ENCODE results near the gene USP2.

USP2 gene

DNA sequence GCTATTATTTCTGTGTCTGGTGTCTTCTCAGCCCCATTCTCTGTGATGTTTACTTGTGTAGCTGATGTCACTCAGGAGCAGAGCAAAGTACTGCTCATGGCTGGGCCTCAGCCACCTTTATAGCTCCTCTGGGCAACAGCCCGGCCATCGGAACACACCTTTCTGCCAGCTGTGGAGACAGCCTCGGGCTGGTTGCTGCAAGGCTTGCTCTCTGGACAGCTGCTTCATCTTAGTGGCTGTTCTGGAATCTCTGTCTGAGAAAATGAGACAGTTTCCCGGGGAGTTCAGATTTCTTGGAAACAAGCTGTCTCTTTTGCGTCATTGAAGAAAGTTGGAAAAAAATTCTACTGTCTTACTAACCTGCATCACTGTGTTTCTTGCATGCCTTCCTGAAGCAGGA, 21.5 kb upstream of the USP2 start:
- no peak for DNase-seq
- no peaks in the 10 kb centered on the region for H3K36me3 ChIP-seq (ENCODE audit: control insufficient read depth in 4 of 4, insufficient read depth in 4 of 4, low read length in 3 of 4)
- no peak overlapping the region for H3K4me3 ChIP-seq (ENCODE audit: control insufficient read depth in 1 of 7, extremely low read depth in 1 of 7, insufficient read depth in 4 of 7, low read depth in 2 of 7, low read length in 6 of 7)
- 95% methylated on average over 5 of the region's 5 CpGs for WGBS (ENCODE audit: insufficient coverage)
- H3K27me3 ChIP-seq (replicated peaks in 2 of 5; ENCODE audit: control insufficient read depth in 4 of 5, insufficient read depth in 5 of 5, low read length in 4 of 5): no peaks in the 10 kb centered on the region
- H3K27ac ChIP-seq (ENCODE audit: insufficient read depth in 1 of 2, low read depth in 1 of 2, low read length in 2 of 2, poor library complexity in 1 of 2, severe bottlenecking in 2 of 2): no peak overlapping the region
- H3K9me3 ChIP-seq (ENCODE audit: control extremely low read depth in 1 of 5, control insufficient read depth in 4 of 5, insufficient read depth in 2 of 5, low read depth in 1 of 5, low read length in 4 of 5): peaks cover 1 to 18% (median 5%) of the 10 kb centered on the region in 5 experiments
- no peaks in the 10 kb centered on the region for H3K4me1 ChIP-seq (ENCODE audit: control extremely low read depth in 1 of 4, control insufficient read depth in 4 of 4, insufficient read depth in 4 of 4, low read length in 3 of 4)
- CTCF ChIA-PET: interaction anchor here (0.7 to 1.6 kb wide), 3 partner anchors 19 to 1576 kb away, joined by 3 to 5 read pairs (median 4); no protein-coding TSS in a partner anchor
- POLR2A ChIA-PET: no interaction called here

- WGBS (ENCODE audit: insufficient coverage): 87% methylated on average over 7 of the region's 8 CpGs
- DNase-seq: no peak
- CTCF ChIA-PET: interaction anchor here (1.6 kb wide), 1 partner anchor 20 kb away, joined by 3 read pairs; no protein-coding TSS in a partner anchor
- Histone ChIP-seq H3K27me3 (replicated peaks in 2 of 5; ENCODE audit: control insufficient read depth in 4 of 5, insufficient read depth in 5 of 5, low read length in 4 of 5) (no peaks in the 10 kb centered on the region), H3K9me3 (ENCODE audit: control extremely low read depth in 1 of 5, control insufficient read depth in 4 of 5, insufficient read depth in 2 of 5, low read depth in 1 of 5, low read length in 4 of 5) (peaks cover 2 to 20% (median 5%) of the 10 kb centered on the region in 5 experiments), H3K4me1 (ENCODE audit: control extremely low read depth in 1 of 4, control insufficient read depth in 4 of 4, insufficient read depth in 4 of 4, low read length in 3 of 4) (no peaks in the 10 kb centered on the region), H3K27ac (ENCODE audit: insufficient read depth in 1 of 2, low read depth in 1 of 2, low read length in 2 of 2, poor library complexity in 1 of 2, severe bottlenecking in 2 of 2) (no peak overlapping the region), H3K36me3 (ENCODE audit: control insufficient read depth in 4 of 4, insufficient read depth in 4 of 4, low read length in 3 of 4) (no peaks in the 10 kb centered on the region), H3K4me3 (ENCODE audit: control insufficient read depth in 1 of 7, extremely low read depth in 1 of 7, insufficient read depth in 4 of 7, low read depth in 2 of 7, low read length in 6 of 7) (no peak overlapping the region)
- POLR2A ChIA-PET: no interaction called here
These were observed 21.0 kb upstream of the USP2 start for GRCh38 chr11:119402470-119402869.

GRCh38 chr11:119400860-119401259, 19.4 kb upstream of the USP2 start:
- Histone ChIP-seq H3K27me3 (replicated peaks in 2 of 5; ENCODE audit: control insufficient read depth in 4 of 5, insufficient read depth in 5 of 5, low read length in 4 of 5) (no peaks in the 10 kb centered on the region), H3K4me3 (ENCODE audit: control insufficient read depth in 1 of 7, extremely low read depth in 1 of 7, insufficient read depth in 4 of 7, low read depth in 2 of 7, low read length in 6 of 7) (no peak overlapping the region), H3K36me3 (ENCODE audit: control insufficient read depth in 4 of 4, insufficient read depth in 4 of 4, low read length in 3 of 4) (no peaks in the 10 kb centered on the region), H3K9me3 (ENCODE audit: control extremely low read depth in 1 of 5, control insufficient read depth in 4 of 5, insufficient read depth in 2 of 5, low read depth in 1 of 5, low read length in 4 of 5) (peaks cover 2 to 20% (median 5%) of the 10 kb centered on the region in 5 experiments), H3K4me1 (ENCODE audit: control extremely low read depth in 1 of 4, control insufficient read depth in 4 of 4, insufficient read depth in 4 of 4, low read length in 3 of 4) (no peaks in the 10 kb centered on the region), H3K27ac (ENCODE audit: insufficient read depth in 1 of 2, low read depth in 1 of 2, low read length in 2 of 2, poor library complexity in 1 of 2, severe bottlenecking in 2 of 2) (no peak overlapping the region)
- no peak for DNase-seq
- CTCF ChIA-PET: interaction anchor here (0.9 kb wide), 1 partner anchor 10 kb away, joined by 3 read pairs; no protein-coding TSS in a partner anchor
- POLR2A ChIA-PET: no interaction called here

GRCh38 chr11:119397740-119398139, 16.2 kb upstream of the USP2 start:
- peaks cover 0 to 3% (median 0%) of the 10 kb centered on the region in 5 experiments for H3K27me3 ChIP-seq (replicated peaks in 2 of 5; ENCODE audit: control insufficient read depth in 4 of 5, insufficient read depth in 5 of 5, low read length in 4 of 5)
- no peak overlapping the region for H3K27ac ChIP-seq (ENCODE audit: insufficient read depth in 1 of 2, low read depth in 1 of 2, low read length in 2 of 2, poor library complexity in 1 of 2, severe bottlenecking in 2 of 2)
- no peaks in the 10 kb centered on the region for H3K36me3 ChIP-seq (ENCODE audit: control insufficient read depth in 4 of 4, insufficient read depth in 4 of 4, low read length in 3 of 4)
- ChIA-PET CTCF (interaction anchor here (1.9 to 2.2 kb wide), 2 partner anchors 14 to 77 kb away, joined by 5 to 7 read pairs; no protein-coding TSS in a partner anchor), POLR2A (no interaction called here)
- H3K4me1 ChIP-seq (ENCODE audit: control extremely low read depth in 1 of 4, control insufficient read depth in 4 of 4, insufficient read depth in 4 of 4, low read length in 3 of 4): no peaks in the 10 kb centered on the region
- peaks cover 2 to 20% (median 5%) of the 10 kb centered on the region in 5 experiments for H3K9me3 ChIP-seq (ENCODE audit: control extremely low read depth in 1 of 5, control insufficient read depth in 4 of 5, insufficient read depth in 2 of 5, low read depth in 1 of 5, low read length in 4 of 5)
- DNase-seq: no peak
- no peak overlapping the region for H3K4me3 ChIP-seq (ENCODE audit: control insufficient read depth in 1 of 7, extremely low read depth in 1 of 7, insufficient read depth in 4 of 7, low read depth in 2 of 7, low read length in 6 of 7)

DNA sequence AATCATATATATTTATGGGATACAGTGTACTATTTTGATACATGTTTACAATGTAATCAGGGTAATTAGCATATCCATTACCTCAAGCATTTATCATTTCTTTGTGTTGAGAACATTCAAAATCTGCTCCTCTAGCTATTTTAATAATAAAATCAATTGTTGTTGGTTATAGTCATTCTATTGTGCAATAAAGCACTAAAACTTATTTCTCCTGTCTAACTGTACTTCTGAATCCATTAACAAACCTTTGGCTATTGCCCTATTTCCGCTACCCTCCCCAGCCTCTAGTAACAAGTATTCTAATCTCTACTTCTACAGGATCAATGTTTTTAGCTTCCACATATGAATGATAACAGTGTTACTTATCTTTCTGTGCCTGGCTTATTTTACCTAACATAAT, 15.3 kb upstream of the USP2 start:
- no peaks in the 10 kb centered on the region for H3K4me1 ChIP-seq (ENCODE audit: control extremely low read depth in 1 of 4, control insufficient read depth in 4 of 4, insufficient read depth in 4 of 4, low read length in 3 of 4)
- peaks cover 2 to 20% (median 5%) of the 10 kb centered on the region in 5 experiments for H3K9me3 ChIP-seq (ENCODE audit: control extremely low read depth in 1 of 5, control insufficient read depth in 4 of 5, insufficient read depth in 2 of 5, low read depth in 1 of 5, low read length in 4 of 5)
- peaks cover 0 to 3% (median 0%) of the 10 kb centered on the region in 5 experiments for H3K27me3 ChIP-seq (replicated peaks in 2 of 5; ENCODE audit: control insufficient read depth in 4 of 5, insufficient read depth in 5 of 5, low read length in 4 of 5)
- H3K4me3 ChIP-seq (ENCODE audit: control insufficient read depth in 1 of 7, extremely low read depth in 1 of 7, insufficient read depth in 4 of 7, low read depth in 2 of 7, low read length in 6 of 7): no peak overlapping the region
- H3K36me3 ChIP-seq (ENCODE audit: control insufficient read depth in 4 of 4, insufficient read depth in 4 of 4, low read length in 3 of 4): no peaks in the 10 kb centered on the region
- WGBS (ENCODE audit: insufficient coverage): 100% methylated on average over 1 of the region's 1 CpG
- ChIA-PET CTCF (interaction anchor here (2.2 kb wide), 1 partner anchor 78 kb away, joined by 7 read pairs; no protein-coding TSS in a partner anchor), POLR2A (no interaction called here)
- H3K27ac ChIP-seq (ENCODE audit: insufficient read depth in 1 of 2, low read depth in 1 of 2, low read length in 2 of 2, poor library complexity in 1 of 2, severe bottlenecking in 2 of 2): no peak overlapping the region
- no peak for DNase-seq

DNA sequence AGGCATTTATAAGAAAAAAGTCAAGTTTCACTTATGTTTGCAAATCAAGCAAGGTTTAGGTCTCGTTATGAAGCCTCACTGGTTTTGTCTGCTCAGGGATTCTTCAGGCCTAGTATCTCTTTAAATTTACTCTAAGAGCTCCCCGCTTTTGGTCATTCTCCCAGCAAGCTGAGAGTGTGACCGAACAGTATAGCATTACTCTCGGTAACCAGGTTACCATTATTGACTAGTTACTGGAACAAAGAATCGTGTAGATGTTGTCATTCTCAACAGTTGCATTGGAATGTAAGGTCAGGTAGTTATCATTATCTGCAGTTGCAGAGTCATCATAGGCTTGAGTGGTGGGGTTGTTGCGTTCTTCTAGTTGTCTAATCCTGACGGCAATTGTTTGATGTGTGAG, 9.8 kb upstream of the USP2 start:
- no peak overlapping the region for H3K4me3 ChIP-seq (ENCODE audit: control insufficient read depth in 1 of 7, extremely low read depth in 1 of 7, insufficient read depth in 4 of 7, low read depth in 2 of 7, low read length in 6 of 7)
- peaks cover 0 to 3% (median 0%) of the 10 kb centered on the region in 5 experiments for H3K27me3 ChIP-seq (replicated peaks in 2 of 5; ENCODE audit: control insufficient read depth in 4 of 5, insufficient read depth in 5 of 5, low read length in 4 of 5)
- no peaks in the 10 kb centered on the region for H3K36me3 ChIP-seq (ENCODE audit: control insufficient read depth in 4 of 4, insufficient read depth in 4 of 4, low read length in 3 of 4)
- no peaks in the 10 kb centered on the region for H3K9me3 ChIP-seq (ENCODE audit: control extremely low read depth in 1 of 5, control insufficient read depth in 4 of 5, insufficient read depth in 2 of 5, low read depth in 1 of 5, low read length in 4 of 5)
- WGBS (ENCODE audit: insufficient coverage): 100% methylated on average over 6 of the region's 7 CpGs
- no peaks in the 10 kb centered on the region for H3K4me1 ChIP-seq (ENCODE audit: control extremely low read depth in 1 of 4, control insufficient read depth in 4 of 4, insufficient read depth in 4 of 4, low read length in 3 of 4)
- H3K27ac ChIP-seq (ENCODE audit: insufficient read depth in 1 of 2, low read depth in 1 of 2, low read length in 2 of 2, poor library complexity in 1 of 2, severe bottlenecking in 2 of 2): no peak overlapping the region
- no peak for DNase-seq
- ChIA-PET CTCF (interaction anchor here (0.8 to 2.4 kb wide), 3 partner anchors 10 to 16 kb away, joined by 3 to 7 read pairs (median 3); no protein-coding TSS in a partner anchor), POLR2A (no interaction called here)

DNA sequence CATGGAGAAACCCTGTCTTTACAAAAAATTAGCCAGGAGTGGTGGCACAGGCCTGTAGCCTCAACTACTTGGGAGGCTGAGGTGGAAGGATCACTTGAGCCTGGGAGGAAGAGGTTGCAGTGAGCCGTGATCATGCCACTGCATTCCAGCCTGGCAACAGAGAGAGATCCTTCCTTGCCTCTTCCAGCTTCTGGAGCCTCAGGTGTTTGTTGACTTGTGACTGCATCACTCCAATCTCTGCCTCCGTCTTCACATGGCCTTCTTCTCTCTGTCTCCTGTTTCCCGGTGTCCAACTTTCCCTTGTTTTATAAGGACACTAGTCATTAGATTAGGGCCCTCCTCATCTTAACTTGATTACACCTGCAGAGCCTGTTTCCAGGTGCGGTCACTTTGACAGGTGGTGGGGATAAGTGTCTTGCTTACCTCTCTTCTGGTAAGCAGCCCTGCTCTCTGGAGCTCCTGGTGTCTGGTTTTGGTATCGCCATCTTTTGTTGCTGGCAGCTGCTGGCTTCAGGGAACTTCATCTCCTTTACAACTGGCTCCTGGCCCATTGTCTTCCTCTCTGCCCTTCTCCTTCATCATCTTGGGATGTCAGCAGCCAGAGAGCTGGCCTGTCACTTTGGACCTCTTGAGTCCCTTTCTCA, 8.2 kb upstream of the USP2 start:
- no peak overlapping the region for H3K27ac ChIP-seq (ENCODE audit: insufficient read depth in 1 of 2, low read depth in 1 of 2, low read length in 2 of 2, poor library complexity in 1 of 2, severe bottlenecking in 2 of 2)
- no peaks in the 10 kb centered on the region for H3K36me3 ChIP-seq (ENCODE audit: control insufficient read depth in 4 of 4, insufficient read depth in 4 of 4, low read length in 3 of 4)
- ChIA-PET CTCF (interaction anchor here (2.5 kb wide), 1 partner anchor 85 kb away, joined by 9 read pairs; no protein-coding TSS in a partner anchor), POLR2A (no interaction called here)
- no peaks in the 10 kb centered on the region for H3K9me3 ChIP-seq (ENCODE audit: control extremely low read depth in 1 of 5, control insufficient read depth in 4 of 5, insufficient read depth in 2 of 5, low read depth in 1 of 5, low read length in 4 of 5)
- H3K4me3 ChIP-seq (ENCODE audit: control insufficient read depth in 1 of 7, extremely low read depth in 1 of 7, insufficient read depth in 4 of 7, low read depth in 2 of 7, low read length in 6 of 7): no peak overlapping the region
- no peaks in the 10 kb centered on the region for H3K4me1 ChIP-seq (ENCODE audit: control extremely low read depth in 1 of 4, control insufficient read depth in 4 of 4, insufficient read depth in 4 of 4, low read length in 3 of 4)
- WGBS (ENCODE audit: insufficient coverage): 92% methylated on average over 4 of the region's 5 CpGs
- DNase-seq: peak; percentile 6 to 29 (median 13)
- peaks cover 0 to 7% (median 0%) of the 10 kb centered on the region in 5 experiments for H3K27me3 ChIP-seq (replicated peaks in 2 of 5; ENCODE audit: control insufficient read depth in 4 of 5, insufficient read depth in 5 of 5, low read length in 4 of 5)
